Muscle of leg (tissue), 11 donors: ENCODE results near the gene CHN2. TPM values are rescaled to one million over a fixed set of nuclear protein-coding genes. Genes with fewer than 3 reads are reported as not detected.
A peak's percentile ranks its signal among the peaks of the same experiment; 100 is the strongest.

Experiments
- DNase-seq: peaks from one replicate; pipeline ENCODE4 v3.0.0; 2013
- H3K27ac ChIP-seq: one replicate; pipeline ENCODE4 v1.5.1; 2013; ENCODE audit warnings: mild to moderate bottlenecking, low read length, control low read depth
- H3K27me3 ChIP-seq: one replicate; pipeline ENCODE4 v1.6.1; 2013; ENCODE audit warnings: low read length; ENCODE audit not compliant: control insufficient read depth, insufficient read depth
- H3K36me3 ChIP-seq: one replicate; pipeline ENCODE4 v1.6.1; 2013; ENCODE audit warnings: low read length; ENCODE audit not compliant: control insufficient read depth, insufficient read depth
- H3K4me1 ChIP-seq: one replicate; pipeline ENCODE4 v1.6.1; 2013; ENCODE audit warnings: low read length; ENCODE audit not compliant: control insufficient read depth, insufficient read depth
- H3K4me3 ChIP-seq: one replicate; pipeline ENCODE4 v1.5.1; 2013; ENCODE audit warnings: low read length, control low read depth
- H3K9me3 ChIP-seq: replicated peaks from 2 replicates; pipeline ENCODE4 v1.6.1; 2013; ENCODE audit warnings: low read depth, low read length; ENCODE audit not compliant: control insufficient read depth
- WGBS: methylation state at CpG from one replicate; pipeline ENCODE4 v1.1.5; 2013; ENCODE audit warnings: missing lambda C conversion rate; ENCODE audit not compliant: insufficient coverage; 5-methylcytosine and 5-hydroxymethylcytosine counted together
- polyA plus RNA-seq, 8 donors: library from polyadenylated mRNA; unstranded; fragments of 120-200 nt; gene quantifications; one replicate each; pipeline versions ENCODE4 v1.2.1 to v1.2.3, GENCODE V29; 2013; ENCODE audit warnings: inconsistent platforms in 1 of 8, low replicate concordance in 1 of 8; ENCODE audit not compliant: insufficient read length in 8 of 8, insufficient read depth in 1 of 8
- total RNA-seq: library from RNA; stranded (reverse); fragments of 120-200 nt; gene quantifications from one replicate; pipeline ENCODE4 v1.2.4, GENCODE V29; 2013

Gene CHN2
- total and polyA plus RNA-seq, 9 donors = 7.6 to 18.2 (median 10.2) TPM

- DNase-seq = no peak
- H3K27ac ChIP-seq = no peak overlapping the region
- no peaks in the 10 kb centered on the region for H3K36me3 ChIP-seq
- no peaks in the 10 kb centered on the region for H3K27me3 ChIP-seq
- H3K9me3 ChIP-seq = no peaks in the 10 kb centered on the region
- no peak overlapping the region for H3K4me3 ChIP-seq
- peaks cover 13% of the 10 kb centered on the region for H3K4me1 ChIP-seq
- 68% methylated on average over 4 of the region's 11 CpGs for WGBS
Observed at GRCh38 chr7:29483219-29484104, 288.9 kb downstream of the CHN2 start.

- no peak overlapping the region for H3K27ac ChIP-seq
- no peak for DNase-seq
- H3K9me3 ChIP-seq = no peaks in the 10 kb centered on the region
- H3K4me3 ChIP-seq = no peak overlapping the region
- WGBS = 80% methylated on average over 1 of the region's 3 CpGs
- no peaks in the 10 kb centered on the region for H3K36me3 ChIP-seq
- no peaks in the 10 kb centered on the region for H3K27me3 ChIP-seq
- peaks cover 13% of the 10 kb centered on the region for H3K4me1 ChIP-seq
Observed at GRCh38 chr7:29484280-29484679, 289.7 kb downstream of the CHN2 start.

GRCh38 chr7:29485339-29486190, 291.0 kb downstream of the CHN2 start:
- H3K36me3 ChIP-seq = no peaks in the 10 kb centered on the region
- H3K27me3 ChIP-seq = no peaks in the 10 kb centered on the region
- H3K4me3 ChIP-seq = no peak overlapping the region
- no peak for DNase-seq
- no peak overlapping the region for H3K27ac ChIP-seq
- H3K9me3 ChIP-seq = no peaks in the 10 kb centered on the region
- 44% methylated on average over 4 of the region's 11 CpGs for WGBS
- peaks cover 8% of the 10 kb centered on the region for H3K4me1 ChIP-seq

- no peak overlapping the region for H3K4me3 ChIP-seq
- H3K27ac ChIP-seq = no peak overlapping the region
- no peaks in the 10 kb centered on the region for H3K9me3 ChIP-seq
- H3K36me3 ChIP-seq = no peaks in the 10 kb centered on the region
- no peaks in the 10 kb centered on the region for H3K27me3 ChIP-seq
- DNase-seq = no peak
- WGBS = 87% methylated on average over 9 of the region's 13 CpGs
- peaks cover 8% of the 10 kb centered on the region for H3K4me1 ChIP-seq
Observed at GRCh38 chr7:29486191-29486700, 291.7 kb downstream of the CHN2 start.

GRCh38 chr7:29487424-29487823, 292.8 kb downstream of the CHN2 start:
- H3K4me1 ChIP-seq = peaks cover 8% of the 10 kb centered on the region
- H3K36me3 ChIP-seq = no peaks in the 10 kb centered on the region
- H3K9me3 ChIP-seq = no peaks in the 10 kb centered on the region
- no peak overlapping the region for H3K4me3 ChIP-seq
- no peak for DNase-seq
- WGBS = no CpG with 5 or more reads among the region's 2 CpGs
- no peaks in the 10 kb centered on the region for H3K27me3 ChIP-seq
- H3K27ac ChIP-seq = no peak overlapping the region

- WGBS = 100% methylated on average over 1 of the region's 8 CpGs
- Histone ChIP-seq H3K4me1 (peaks cover 8% of the 10 kb centered on the region), H3K36me3 (no peaks in the 10 kb centered on the region), H3K27me3 (no peaks in the 10 kb centered on the region), H3K27ac (no peak overlapping the region), H3K9me3 (no peaks in the 10 kb centered on the region), H3K4me3 (no peak overlapping the region)
- no peak for DNase-seq
Observed at GRCh38 chr7:29488203-29488970, 293.8 kb downstream of the CHN2 start.

- DNase-seq = peak; percentile 29
- H3K9me3 ChIP-seq = no peaks in the 10 kb centered on the region
- H3K36me3 ChIP-seq = no peaks in the 10 kb centered on the region
- H3K4me1 ChIP-seq = peaks cover 8% of the 10 kb centered on the region
- H3K4me3 ChIP-seq = no peak overlapping the region
- no peak overlapping the region for H3K27ac ChIP-seq
- H3K27me3 ChIP-seq = no peaks in the 10 kb centered on the region
- no CpG with 5 or more reads among the region's 2 CpGs for WGBS
Observed at GRCh38 chr7:29488977-29489376, 294.4 kb downstream of the CHN2 start.

- Histone ChIP-seq H3K4me1 (peaks cover 8% of the 10 kb centered on the region), H3K9me3 (no peaks in the 10 kb centered on the region), H3K4me3 (no peak overlapping the region), H3K27ac (no peak overlapping the region), H3K36me3 (no peaks in the 10 kb centered on the region), H3K27me3 (no peaks in the 10 kb centered on the region)
- DNase-seq = no peak
- no CpG with 5 or more reads among the region's 4 CpGs for WGBS
Observed at GRCh38 chr7:29490094-29490607, 295.6 kb downstream of the CHN2 start.

- DNase-seq = peak; percentile 53
- no peaks in the 10 kb centered on the region for H3K36me3 ChIP-seq
- no peaks in the 10 kb centered on the region for H3K4me1 ChIP-seq
- no peak overlapping the region for H3K27ac ChIP-seq
- H3K4me3 ChIP-seq = no peak overlapping the region
- H3K27me3 ChIP-seq = no peaks in the 10 kb centered on the region
- no CpG with 5 or more reads among the region's 1 CpG for WGBS
- no peaks in the 10 kb centered on the region for H3K9me3 ChIP-seq
Observed at GRCh38 chr7:29494350-29494749, 299.8 kb downstream of the CHN2 start.
